Measurements from ENCODE around the gene MSLN. TPM values are rescaled to one million over a fixed set of nuclear protein-coding genes. Genes with fewer than 3 reads are reported as not detected.

Gene MSLN
- total and polyA plus RNA-seq, 2 of the 13 experiments (the other 11 are each of a cell fraction or from before 2014, with no cell fraction given): 2.0 to 2.3 TPM

GRCh38 chr16:727291-727977 lies 33.1 kb upstream of the MSLN start:
- intact Hi-C loops (cut with micrococcal nuclease; ENCODE audit: unreplicated experiment): no loop called here
- DNase-seq (ENCODE audit: low spot score) (no peak), FAIRE-seq (no peak), ATAC-seq (peak; percentile 14)
- Histone ChIP-seq H3K27ac (ENCODE audit: extremely low read length, insufficient read depth, low read length) (no peak overlapping the region), H3K27me3 (ENCODE audit: control insufficient read depth in 1 of 2, insufficient read depth in 2 of 2, low read length in 2 of 2) (peaks cover 0 to 3% of the 10 kb centered on the region in 2 experiments; a peak in 1 of 5 replicates), H3K4me2 (ENCODE audit: low read depth, low read length) (peak overlapping the region; percentile 94), H3K9ac (ENCODE audit: insufficient read depth, low read depth, low read length) (peak overlapping the region; percentile 69), H3K9me3 (ENCODE audit: low read length) (no peaks in the 10 kb centered on the region), H3K79me2 (ENCODE audit: insufficient read depth, low read length) (no peaks in the 10 kb centered on the region), H3K36me3 (replicated peaks in 1 of 2; ENCODE audit: control insufficient read depth in 1 of 2, insufficient read depth in 2 of 2, low read length in 2 of 2) (no peaks in the 10 kb centered on the region), H4K20me1 (ENCODE audit: insufficient read depth, low read length) (no peaks in the 10 kb centered on the region), H2AFZ (ENCODE audit: low read length) (no peak overlapping the region), H3K4me3 (replicated peaks in 1 of 3; ENCODE audit: insufficient read depth in 1 of 3, low read depth in 2 of 3, low read length in 3 of 3) (peak overlapping the region; percentile 57 to 82 (median 66)), H3K4me1 (ENCODE audit: insufficient read depth, low read length) (peaks cover 11% of the 10 kb centered on the region)
- ChIA-PET CTCF (ENCODE audit: low intra/inter-chr PET ratio, low total read pairs) (no interaction called here), POLR2A (interaction anchor here (1.1 to 2.0 kb wide), 2 partner anchors 11 to 15 kb away, joined by 3 to 7 read pairs; no protein-coding TSS in a partner anchor)
- WGBS (ENCODE audit: low lambda C conversion rate): no CpG with 5 or more reads among the region's 61 CpGs
- in situ Hi-C loops (cut with HindIII; ENCODE audit: extremely low pct_ligation_motif_present, low pct_unique_long_range_greater_than_20kb): no loop called here
- BruUV-seq (replicated peaks): no TSS peak
- peak; percentile 8; the same call in 1 of the 2 replicates for TF ChIP-seq AKAP8 (CRISPR knock-in tag; IDR thresholded peaks at IDR 0.05)
- TF ChIP-seq ZNF687 (CRISPR knock-in tag; IDR thresholded peaks at IDR 0.05): peak; percentile 69
- peak; percentile 90 for TF ChIP-seq ZBTB10 (CRISPR knock-in tag; IDR thresholded peaks at IDR 0.05; ENCODE audit: borderline replicate concordance)
- TF ChIP-seq ZNF253 (CRISPR knock-in tag; IDR thresholded peaks at IDR 0.05; ENCODE audit: borderline replicate concordance): no peak
- TF ChIP-seq ZC3H13 (CRISPR knock-in tag; IDR thresholded peaks at IDR 0.05): 0 out of 2 replicates have a peak, but pooled peaks have one; percentile 16
- TF ChIP-seq ZNF639 (CRISPR knock-in tag; conservative IDR thresholded peaks at IDR 0.05): peak; percentile 53; the same call in 1 of the 2 replicates
- TF ChIP-seq KLF13 (CRISPR knock-in tag; IDR thresholded peaks at IDR 0.05): 0 out of 2 replicates have a peak, but pooled peaks have one; percentile 43
- 0 out of 2 replicates have a peak, but pooled peaks have one; percentile 16 for TF ChIP-seq HNRNPL (IDR thresholded peaks at IDR 0.05; ENCODE audit: low read depth, low read length)
- TF ChIP-seq PHF8 (CRISPR knock-in tag; IDR thresholded peaks at IDR 0.05): 0 out of 2 replicates have a peak, but pooled peaks have one; percentile 25
- TF ChIP-seq MYNN (CRISPR knock-in tag; IDR thresholded peaks at IDR 0.05; ENCODE audit: low read depth): no peak
- peak; percentile 37; the same call in 1 of the 2 replicates for TF ChIP-seq MAX (IDR thresholded peaks at IDR 0.05)
- TF ChIP-seq PATZ1 (CRISPR knock-in tag; IDR thresholded peaks at IDR 0.05): peak; percentile 70

Data from HepG2 (cell line).